Cerebellar cortex (tissue), 1 donor: ENCODE measurements around the gene PKD1.
"Not testable (repeated sequence)": the region's sequence is repeated elsewhere in the genome, so short reads cannot be mapped to it uniquely, and the experiment has no call there.

Source experiments
- DNase-seq: peaks from one replicate; pipeline ENCODE4 v3.0.0-alpha.2; 2015; ENCODE audit warnings: low spot score

Gene PKD1

DNA sequence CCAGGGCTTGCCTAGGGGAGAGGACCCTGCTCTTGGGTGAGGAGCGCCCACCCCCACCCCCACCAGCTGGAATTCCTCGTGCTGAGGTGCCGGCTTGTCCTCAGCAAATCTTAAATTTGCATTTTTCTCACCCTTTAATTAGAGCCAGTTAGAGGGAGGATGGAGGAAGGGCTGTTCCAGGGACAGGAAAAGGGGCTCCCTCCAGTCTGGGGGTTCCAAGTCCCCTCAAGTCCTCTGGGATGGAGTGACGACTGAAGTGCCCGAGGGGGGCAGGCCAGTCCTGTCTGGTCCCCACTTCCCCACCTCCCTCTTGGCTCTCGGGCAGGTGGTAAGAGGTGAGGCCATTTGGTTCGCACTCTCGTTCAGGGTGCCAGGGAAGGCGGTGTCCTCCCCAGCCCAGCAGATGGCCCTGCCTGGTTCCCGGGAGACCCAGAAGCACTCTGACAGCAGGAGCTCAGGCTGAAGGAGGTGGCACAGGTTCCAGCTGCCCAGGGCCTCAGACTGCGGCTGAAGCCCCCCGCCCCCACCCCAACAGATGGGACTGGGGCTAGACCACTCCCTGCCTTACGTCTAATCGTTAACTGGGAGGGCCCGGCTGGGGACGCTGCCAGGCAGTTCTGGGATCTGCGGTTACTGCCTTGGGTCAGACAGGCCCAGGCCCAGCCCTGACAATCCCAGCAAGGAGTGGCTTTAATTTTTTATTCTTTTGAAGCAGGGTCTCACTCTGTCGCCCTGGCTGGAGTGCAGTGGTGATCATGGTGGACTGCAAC, 14.9 kb upstream of the PKD1 start:
- DNase-seq = peak; percentile 81

DNA sequence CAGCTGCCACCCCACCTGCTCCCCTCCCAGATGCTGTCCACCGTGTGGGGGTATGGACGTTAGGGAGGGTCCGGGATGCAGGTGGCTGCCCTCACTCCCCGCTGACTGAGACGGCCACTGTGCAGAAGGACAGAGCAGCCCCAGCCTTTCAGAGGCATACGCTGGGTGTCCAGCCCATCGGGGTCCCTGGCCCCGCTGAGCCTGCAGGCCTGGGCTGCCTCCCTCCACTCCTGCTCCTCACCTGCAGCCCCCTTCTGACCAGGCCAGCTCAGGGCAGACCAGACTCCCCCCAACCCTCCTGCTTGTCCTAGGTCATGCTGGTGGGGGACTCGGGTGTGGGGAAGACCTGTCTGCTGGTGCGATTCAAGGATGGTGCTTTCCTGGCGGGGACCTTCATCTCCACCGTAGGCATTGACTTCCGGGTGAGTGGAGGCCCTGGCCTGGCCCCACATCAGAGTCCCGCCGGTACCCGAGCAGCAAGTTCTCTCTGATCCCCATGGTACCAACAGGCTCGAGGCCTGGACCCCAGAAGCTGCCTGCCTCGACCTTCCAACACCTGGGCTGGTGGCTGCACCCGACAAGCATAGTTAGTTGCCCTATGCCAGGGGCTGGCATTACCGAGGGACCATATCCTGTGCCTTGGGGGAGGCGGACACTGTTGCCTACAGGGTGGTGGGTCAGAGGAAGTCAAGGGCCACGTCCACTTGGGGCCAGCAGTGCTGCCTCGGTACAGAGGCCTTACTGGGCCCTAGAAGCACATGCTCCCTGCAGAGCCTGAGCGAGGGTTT, 14.1 kb upstream of the PKD1 start:
- DNase-seq = peak; percentile 63

DNA sequence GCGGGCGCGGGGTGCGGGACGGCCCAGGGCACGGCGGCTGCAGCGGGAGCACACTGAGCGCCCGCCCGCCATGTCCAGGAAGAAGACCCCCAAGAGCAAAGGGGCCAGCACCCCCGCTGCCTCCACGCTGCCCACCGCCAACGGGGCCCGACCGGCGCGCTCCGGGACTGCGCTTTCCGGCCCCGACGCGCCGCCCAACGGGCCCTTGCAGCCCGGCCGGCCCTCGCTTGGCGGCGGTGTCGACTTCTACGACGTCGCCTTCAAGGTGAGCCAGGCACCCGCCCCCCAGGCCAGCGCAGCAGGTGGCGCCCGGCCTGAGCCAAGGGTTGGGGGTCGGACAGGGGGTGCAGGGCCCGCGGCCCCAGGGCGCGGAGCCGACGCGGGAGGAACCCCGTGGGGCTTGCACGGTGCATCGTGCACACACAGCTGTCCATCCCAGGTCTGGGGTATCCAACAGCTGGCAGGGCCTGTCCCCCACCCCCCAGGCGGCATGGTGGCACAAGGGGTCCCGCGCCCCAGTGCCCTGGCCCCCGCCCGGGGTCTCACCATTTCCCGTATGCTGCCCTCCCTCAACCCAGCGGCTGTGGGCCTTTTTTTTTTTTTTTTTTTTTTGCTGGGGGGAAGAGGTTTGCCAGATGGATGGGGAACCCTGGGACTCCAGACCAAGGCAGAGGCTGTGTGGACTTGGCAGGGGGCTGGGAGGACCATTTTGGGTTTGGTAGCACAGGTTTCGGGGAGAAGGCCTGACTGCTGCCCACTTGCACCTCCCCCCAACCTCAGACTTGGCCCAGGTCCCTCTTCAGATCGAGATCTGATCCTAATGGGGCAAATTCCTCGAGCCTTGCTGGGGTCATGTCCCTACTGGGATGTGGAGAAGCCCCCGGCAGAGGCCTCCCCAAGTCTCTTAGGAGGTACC, 13.3 kb upstream of the PKD1 start:
- DNase-seq = peak; percentile 56

DNA sequence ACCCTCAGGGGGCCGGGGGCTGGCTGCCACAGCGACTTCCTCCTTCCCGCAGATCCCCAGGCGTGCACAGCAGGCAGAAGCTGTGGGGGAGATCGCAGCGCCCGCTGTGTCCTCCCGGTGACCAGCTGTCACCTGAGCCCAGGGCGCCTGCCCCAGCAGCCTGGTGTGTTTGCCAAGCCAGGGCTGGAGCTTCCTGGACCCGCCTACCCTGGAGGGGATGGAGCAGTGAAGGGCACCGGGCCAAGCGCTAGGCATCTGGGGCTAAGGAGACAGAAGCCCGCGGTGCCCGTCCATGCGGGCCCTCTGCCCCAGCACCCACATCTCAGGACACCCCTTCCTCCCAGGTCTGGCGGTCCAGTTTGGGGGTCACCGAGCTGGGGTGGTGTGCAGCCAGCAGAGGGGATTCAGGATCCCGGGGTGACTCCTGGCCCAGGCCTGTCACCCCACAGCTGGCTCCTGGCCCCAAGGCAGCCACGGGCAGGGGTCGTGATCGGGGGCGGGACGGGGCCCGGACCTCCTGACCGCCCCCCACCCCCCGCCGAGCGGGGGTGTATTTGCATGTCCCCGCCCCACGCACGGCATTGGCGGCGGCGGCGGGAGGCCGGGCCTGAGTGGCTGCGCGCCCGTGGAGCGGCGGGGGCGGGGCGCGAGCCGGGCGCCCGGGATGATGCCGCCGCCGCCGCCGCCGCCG, 12.4 kb upstream of the PKD1 start, which contains the start of gene RAB26:
Gene RAB26, plus strand, starts transcription at position 645 of the 691 bp plus-strand sequence. CDS start 159 bp downstream, outside the sequence.
- peak; percentile 78 for DNase-seq

DNA sequence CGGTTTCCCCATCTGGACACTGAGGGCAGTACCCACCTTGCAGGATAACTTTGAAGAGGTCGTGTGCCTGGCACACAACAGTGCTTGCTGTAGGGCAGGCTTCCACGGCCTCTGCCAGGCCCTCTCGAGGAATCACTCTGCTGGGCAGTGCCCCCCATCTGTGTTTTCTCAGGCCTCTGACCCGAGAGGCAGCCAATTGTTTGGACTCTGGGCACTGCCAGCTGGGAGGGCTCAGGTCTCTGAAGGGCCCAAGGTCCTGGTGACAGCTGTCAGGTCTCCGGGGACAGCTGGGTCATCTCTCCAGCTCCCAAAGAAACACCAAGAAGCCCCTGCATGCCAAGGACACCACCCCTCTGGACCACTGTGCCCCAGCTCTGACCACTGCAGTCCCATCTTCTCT, 11.7 kb upstream of the PKD1 start:
- no peak for DNase-seq

DNA sequence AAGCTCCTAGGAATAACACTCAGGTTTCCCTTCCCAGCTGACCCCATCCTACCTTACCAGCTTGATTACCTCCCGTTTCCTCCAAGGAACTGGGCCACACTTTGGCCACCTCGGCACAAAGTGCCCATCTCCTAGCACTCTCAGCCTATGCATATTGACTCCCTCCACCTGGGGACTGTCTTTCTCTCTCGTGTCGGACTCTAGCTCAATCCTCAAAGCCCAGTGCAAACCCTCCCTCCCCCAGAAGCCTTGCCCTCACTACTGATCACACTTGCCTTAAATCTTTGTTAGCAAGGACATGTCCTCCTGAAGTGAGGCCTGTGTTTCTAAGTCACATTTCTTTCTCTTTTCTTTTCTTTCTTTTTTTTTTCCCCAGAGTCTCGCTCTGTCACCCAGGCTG, 10.1 kb upstream of the PKD1 start:
- peak; percentile 43 for DNase-seq

DNA sequence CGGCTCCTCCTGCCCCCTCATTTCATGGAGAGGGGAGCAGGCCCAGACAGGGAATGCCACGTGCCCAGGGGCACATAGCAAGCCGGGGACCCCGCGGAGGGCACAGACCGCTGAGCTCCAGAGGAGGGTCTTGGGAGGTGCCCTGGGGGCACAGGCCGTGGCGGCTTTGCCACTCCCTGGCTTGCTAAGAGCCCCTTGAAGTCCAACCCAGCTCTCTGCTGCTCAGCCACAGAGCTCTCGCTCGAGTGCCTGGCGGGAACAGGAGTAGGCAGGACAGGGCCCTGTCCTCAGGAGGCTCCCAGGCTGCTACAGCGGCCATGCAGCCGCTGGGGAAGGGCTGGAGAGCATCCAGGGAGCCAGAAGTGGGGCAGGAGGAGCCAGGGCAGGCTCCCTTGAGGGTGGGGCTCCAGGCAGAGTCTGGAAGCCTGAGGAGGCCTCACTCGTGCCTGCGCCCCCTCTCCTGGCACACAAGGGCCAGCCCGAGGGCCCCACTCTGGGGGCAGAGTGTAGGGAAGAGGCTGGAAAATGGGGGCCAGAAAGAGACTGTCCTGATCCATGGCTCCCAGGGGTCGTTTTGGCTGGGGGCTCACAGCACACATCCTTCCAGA, 8.3 kb upstream of the PKD1 start:
- DNase-seq = no peak

DNA sequence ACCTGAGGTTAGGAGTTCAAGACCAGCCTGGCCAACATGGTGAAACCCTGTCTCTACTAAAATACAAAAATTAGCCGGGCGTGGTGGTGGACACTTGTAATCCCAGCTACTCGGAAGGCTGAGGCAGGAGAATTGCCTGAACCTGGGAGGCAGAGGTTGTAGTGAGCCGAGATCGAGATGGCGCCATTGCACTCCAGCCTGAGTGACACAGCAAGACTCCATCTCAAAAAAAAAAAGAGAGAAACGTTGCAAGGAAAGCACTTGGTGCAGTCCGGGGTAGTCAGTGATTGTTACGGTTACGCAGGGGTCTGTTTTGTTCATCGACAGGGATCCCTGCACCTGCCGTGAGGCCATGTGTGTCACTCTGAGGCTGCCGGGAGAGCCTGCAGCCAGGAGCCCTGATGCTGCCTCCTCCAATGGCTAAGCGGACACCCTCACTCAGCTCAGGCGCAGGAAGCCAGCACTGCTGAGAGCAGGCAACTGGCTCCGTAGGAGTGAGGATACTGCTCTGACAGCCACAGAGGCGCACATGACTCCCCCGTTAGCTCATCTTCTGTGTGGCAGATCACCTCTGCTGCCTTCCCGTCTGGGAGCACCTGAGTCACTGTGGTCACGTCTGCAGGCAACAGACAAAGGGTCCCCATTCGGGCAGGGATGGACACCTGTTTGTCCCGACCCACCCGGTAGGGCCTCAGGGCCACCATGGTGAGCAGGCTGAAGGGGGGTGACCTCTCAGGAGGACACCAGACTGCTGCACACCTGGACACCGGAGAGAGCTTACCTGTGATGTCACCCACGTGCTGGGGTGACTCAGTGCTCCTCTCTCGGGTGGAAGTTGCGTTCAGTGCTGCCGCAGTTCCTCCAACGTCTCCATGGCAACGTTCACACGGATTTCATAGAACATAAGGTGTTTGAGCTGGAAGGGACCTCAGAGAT, 7.5 kb upstream of the PKD1 start:
- peak; percentile 81 for DNase-seq

DNA sequence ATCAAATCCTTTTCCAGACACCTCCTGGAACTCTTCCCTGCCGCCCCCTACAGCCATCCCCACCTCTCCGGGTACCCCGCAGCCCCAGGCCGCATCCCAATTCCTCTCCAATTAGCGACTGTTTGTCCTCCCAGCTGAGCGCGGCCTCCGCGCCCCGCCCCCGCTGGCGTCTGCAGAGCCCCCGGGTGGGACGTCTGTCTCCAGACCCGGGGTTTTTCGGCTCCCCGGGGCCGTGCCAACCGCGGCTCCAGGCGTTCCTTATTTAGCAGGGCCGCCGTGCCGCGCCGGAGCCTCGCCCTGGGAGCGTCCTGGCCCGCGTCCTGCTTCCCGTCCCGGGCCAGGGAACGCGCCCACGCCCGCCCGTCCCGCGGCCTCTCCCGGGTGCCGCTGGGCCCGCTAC, 627 bp downstream of the PKD1 start:
- not testable (repeated sequence) for DNase-seq

DNA sequence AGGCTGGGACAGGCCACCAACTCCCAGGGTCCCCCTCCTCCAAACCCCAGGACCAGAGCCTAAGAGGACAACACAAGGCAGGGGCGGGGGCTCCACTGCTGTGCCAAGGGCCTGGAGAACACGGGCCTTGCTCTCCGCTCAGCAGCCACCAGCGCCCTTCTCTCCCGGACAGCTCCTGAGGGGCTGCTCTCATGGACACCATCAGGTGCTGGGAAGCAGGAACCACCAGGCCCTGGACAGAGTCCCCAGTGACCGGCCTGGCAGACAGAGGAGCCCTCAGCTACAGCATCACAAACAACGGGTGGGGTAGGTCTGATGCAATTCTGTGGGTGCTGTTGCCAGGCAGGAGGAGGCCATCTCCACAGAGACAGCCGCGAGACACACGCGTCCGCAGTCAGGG, 1.9 kb downstream of the PKD1 start:
- not testable (repeated sequence) for DNase-seq

DNA sequence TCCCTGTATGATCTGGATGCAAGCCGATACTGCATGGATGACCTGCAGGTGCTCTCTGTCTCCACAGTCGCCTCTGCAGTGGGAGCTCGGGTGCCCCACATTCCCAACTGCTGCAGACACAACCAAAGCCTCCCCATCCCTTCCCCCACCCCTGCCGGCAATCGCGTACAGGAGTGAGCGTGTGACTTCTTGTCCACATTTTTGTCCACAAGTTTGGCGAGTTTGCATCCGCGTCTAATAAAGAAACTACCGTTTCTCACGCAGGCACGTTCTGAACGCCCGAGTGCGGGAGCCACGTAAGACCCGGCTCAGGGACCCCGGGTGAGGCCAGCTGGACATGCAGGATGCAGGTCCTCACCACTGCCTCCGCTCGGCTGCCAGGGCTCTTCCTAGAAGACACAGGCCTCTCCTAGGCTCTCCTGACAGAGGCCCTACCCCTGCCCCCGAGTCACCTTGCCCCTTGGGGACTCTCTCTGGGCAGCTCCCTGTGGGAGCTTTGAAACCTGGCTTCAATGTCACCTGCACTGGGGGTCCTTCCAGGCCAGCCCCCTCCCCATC, 5.7 kb downstream of the PKD1 start:
- not testable (repeated sequence) for DNase-seq

DNA sequence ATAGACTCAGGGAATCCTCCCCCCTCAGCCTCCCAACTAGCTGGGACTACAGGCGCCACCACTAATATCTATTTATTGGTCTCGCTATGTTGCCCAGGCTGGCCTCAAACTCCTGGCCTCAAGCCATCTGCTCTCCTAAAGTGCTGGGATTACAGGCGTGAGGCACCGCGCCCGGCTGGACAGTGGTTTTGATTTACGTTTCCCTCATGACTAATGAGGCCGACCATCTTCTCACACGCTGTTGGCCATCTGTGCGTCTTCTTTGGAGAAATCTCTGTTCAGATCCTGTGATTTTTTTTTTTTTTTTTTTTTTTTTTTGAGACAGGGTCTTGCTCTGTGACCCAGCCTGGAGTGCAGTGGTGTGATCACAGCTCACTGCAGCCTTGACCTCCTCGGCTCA, 6.4 kb downstream of the PKD1 start:
- not testable (repeated sequence) for DNase-seq

DNA sequence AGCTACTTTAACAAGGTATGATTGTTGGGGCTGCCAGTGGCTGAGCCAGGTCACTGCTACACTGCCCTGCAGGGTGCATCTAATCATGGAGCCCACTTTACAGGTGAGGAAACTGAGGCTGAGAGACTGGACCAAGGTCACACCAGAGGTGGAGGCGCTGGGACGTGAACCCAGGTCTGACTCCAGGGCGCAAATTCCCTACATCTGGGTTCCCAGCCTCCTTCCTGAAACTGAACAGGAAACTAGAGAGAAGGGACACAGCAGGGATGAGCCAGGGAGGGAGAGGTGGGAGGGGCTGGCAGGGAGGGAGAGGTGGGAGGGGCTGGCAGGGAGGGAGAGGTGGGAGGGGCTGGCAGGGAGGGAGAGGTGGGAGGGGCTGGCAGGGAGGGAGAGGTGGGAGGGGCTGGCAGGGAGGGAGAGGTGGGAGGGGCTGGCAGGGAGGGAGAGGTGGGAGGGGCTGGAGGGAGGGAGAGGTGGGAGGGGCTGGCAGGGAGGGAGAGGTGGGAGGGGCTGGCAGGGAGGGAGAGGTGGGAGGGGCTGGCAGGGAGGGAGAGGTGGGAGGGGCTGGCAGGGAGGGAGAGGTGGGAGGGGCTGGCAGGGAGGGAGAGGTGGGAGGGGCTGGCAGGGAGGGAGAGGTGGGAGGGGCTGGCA, 7.9 kb downstream of the PKD1 start:
- DNase-seq = not testable (repeated sequence)

DNA sequence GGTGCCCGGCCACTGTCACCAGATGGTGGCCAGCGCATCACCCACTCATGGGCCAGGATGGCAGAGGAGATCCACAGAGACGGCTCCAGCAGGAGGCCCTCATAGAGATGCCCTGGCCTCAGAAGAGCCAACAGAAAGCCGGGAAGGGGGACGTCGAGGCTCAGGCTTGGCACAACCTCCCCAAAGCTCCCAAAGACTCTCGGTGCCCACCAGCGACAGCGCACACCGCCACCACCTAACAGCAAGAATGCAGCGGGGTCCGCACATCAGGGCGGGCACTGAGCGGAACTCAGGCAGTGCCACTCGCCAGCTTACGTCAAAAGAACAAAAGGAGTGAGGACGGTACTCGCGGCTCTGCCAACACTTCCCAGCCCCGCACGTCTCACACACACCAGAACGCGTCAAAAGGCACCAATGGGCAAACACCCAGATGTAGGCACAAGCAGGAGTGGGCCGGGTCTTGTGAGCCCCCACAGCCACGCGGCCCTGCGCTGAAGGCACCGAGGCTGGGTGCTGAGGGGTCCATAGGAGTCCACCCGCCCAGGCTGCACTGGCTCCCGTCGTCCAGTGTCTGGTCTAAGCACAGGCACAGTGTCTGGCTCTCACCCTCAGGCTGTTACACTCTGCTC, 8.7 kb downstream of the PKD1 start:
- not testable (repeated sequence) for DNase-seq

DNA sequence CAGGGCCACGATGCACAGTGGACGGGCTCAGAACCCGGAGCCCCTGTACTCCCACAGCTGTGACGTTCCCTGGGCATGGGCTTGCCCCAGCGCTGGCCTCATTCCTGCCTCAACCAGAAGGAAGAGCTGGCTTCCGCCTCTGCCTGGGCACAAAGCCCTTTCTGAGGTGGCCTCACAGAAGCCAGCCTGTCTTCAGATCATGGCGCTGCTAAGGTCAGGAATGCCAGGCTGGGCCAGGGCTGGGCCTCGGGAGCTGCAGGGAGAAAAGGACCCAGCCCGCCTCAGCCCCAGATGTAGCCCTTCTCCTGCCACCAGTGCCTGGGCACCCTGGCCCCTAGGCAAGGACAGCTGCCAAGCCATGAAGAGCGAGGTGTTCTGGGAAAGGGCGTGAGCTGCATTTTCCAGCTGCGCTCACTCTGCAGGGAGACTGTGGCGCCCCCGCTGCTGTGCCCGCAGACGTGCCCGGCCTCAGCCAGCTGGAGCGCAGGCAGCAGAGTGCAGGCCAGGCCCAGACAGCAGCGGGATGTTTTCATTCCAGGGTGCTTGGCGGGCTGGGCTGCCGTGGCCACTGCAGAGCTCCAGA, 9.4 kb downstream of the PKD1 start:
- DNase-seq = not testable (repeated sequence)

DNA sequence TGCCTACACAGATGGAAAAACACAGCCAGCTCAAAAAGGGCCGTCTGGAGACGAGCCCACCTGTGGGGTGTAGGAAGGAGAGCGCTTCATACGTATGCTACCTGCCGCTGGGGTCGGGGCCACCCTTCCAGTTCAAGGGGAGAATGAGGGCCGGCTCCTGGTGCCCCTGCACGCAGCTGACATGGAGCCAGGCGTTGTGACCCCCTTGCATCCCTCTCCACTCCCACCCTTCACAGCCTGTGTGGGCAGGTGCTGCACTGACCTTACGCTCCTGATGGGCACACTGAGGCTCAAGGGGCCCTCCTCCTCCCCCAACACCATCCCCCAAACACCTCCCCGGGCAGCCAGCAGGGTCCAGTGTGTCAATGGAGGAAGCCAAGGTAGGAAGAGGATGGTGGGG, 10.1 kb downstream of the PKD1 start:
- DNase-seq = not testable (repeated sequence)

DNA sequence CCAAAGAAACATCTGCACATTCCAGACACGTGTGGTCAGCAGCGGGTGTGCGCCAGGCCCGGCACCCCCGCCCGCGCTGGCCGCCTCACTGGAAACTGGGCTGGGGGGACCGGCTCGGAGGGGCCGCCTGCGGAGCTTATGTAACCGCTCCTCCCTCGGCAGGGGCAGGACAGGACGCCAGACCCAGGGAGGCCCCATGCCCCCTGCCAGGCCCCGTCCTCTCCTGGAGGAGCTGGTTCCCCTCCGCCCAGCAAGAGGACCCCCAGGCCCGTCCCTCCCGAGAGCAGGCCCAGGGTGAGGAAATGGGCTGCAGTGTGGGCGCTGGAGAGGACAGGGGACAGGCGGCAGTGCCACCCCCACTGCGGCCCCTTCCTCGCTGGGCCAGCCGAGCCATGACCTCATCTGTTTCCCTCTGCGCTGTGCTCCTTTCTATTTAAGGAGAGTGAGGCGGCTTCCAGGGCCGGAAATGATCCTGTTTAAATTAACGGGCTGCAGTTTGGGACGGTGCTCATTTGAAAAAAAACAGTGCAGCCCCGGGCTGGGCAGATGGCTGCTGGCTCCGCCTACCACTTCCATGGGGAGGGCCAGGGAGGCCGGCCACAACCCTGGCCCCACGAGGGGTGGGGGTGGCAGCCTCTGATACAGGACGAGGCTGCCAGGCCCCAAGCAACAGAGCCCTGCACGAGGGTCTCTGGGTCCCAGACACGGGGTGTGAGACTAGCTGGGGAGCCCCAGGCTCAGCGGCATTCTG, 10.8 kb downstream of the PKD1 start:
- peak; percentile 89 for DNase-seq

DNA sequence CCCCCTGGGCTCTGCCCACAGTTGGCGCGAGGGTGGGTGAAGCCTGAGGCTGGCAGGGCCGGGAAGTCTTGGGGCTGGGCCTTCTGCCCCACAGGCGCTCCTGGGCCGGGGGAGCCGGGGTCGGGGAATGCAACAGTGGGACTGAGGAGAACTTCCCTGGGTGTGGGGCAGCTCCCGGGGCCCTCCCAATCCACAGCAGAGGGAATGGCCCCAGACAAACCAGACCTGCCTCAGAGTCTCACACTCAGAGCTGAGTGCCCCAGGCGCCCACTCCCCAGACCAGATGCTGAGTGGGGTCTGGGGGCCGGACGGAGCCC, 11.4 kb downstream of the PKD1 start:
- DNase-seq = not testable (repeated sequence)
